ENCODE data around the gene PHLDB2.

Gene PHLDB2

DNA sequence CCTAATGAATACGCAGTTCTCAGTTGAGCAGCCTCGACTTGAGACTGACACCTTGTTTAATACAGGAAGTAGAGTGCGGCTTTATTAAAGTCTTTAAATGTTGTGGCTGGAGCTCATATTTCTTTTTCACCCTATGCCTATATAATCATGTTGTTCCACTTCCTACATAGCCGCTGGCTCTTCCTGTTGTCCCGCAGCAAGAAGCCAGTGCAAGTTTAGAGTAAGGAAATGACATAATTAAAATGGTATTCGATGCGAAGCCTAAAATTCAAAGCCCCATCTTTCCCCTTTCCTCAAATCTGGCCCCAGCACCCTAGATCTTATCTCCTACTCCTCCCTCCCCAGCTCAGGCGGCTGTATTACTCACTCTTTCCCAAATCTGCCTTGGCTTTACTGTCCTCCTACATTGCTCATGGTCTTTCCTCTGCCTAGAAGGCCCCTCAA, 7.5 kb upstream of the PHLDB2 start:
- DNase-seq (ENCODE audit: low spot score), result no peak

- DNase-seq (ENCODE audit: low spot score), result no peak
These were observed 6.5 kb upstream of the PHLDB2 start for GRCh38 chr3:111852540-111852939.

DNA sequence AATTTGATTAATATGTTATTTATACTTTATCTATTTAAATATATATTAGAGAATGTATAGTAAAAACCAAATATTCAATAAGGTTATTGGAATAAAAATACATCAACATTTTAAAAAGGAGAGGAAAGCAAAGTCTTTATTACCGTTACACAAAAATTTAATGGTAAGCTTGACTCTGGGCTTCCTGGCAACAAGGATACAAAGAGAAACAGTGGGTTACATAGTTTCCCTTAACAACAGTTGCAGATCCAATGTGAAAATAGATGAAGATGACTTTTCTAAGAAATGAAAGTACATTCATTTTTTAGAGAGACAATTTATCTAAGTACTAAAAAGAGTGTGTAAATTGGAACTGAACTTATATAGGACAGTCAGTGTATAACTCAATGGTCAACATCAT, 6.0 kb upstream of the PHLDB2 start:
- DNase-seq (ENCODE audit: low spot score), result no peak

- DNase-seq (ENCODE audit: low spot score), result no peak
These were observed 4.1 kb upstream of the PHLDB2 start for GRCh38 chr3:111854990-111855389.

DNA sequence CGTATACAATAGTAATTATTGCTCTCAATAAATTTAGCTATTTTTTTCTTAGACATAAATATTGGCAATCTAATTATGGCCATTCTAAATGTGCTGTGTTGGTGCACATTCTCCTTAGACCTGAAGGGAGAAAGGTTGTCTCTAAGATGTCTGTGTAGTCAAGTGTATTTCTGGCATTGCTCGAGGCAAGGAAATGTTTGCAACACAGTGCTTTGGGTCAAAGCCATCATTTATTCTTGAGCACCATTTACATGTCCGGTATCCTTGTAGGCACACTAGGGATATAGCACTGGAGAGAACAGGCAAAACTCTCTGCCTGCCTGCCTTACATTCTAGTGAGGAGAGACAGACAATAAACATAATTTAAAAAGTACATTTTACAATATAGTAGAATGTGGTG, 2.6 kb upstream of the PHLDB2 start:
- no peak for DNase-seq (ENCODE audit: low spot score)

GRCh38 chr3:111857474-111857873, 1.6 kb upstream of the PHLDB2 start:
- no peak for DNase-seq (ENCODE audit: low spot score)

GRCh38 chr3:111858642-111859041, 423 bp upstream of the PHLDB2 start:
- no peak for DNase-seq (ENCODE audit: low spot score)

GRCh38 chr3:111859974-111860859, 1.2 kb downstream of the PHLDB2 start:
- DNase-seq (ENCODE audit: low spot score), result peak; percentile 72

DNA sequence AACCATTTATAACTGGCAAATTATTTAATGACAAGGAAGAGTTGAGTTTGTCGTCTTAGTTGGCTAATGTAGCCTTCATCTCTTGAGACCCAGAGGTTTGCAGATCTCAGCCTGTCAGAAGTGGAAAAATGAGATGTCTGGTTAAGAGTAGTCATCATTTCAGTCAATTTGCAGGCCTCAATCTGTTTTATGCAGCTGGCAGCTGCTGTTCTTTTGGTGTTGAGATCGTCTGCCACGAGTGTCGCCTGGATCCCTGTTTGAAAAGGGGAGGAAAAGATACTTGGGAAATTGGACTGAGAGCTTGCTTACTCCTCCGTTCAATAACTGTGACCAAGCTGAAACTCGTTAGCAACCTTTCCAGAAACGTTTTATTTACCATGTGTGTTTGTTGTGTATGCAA, 2.3 kb downstream of the PHLDB2 start:
- no peak for DNase-seq (ENCODE audit: low spot score)

- DNase-seq (ENCODE audit: low spot score), result no peak
These were observed 3.4 kb downstream of the PHLDB2 start for GRCh38 chr3:111862415-111862814.

GRCh38 chr3:111862974-111863373, 3.9 kb downstream of the PHLDB2 start:
- no peak for DNase-seq (ENCODE audit: low spot score)

DNA sequence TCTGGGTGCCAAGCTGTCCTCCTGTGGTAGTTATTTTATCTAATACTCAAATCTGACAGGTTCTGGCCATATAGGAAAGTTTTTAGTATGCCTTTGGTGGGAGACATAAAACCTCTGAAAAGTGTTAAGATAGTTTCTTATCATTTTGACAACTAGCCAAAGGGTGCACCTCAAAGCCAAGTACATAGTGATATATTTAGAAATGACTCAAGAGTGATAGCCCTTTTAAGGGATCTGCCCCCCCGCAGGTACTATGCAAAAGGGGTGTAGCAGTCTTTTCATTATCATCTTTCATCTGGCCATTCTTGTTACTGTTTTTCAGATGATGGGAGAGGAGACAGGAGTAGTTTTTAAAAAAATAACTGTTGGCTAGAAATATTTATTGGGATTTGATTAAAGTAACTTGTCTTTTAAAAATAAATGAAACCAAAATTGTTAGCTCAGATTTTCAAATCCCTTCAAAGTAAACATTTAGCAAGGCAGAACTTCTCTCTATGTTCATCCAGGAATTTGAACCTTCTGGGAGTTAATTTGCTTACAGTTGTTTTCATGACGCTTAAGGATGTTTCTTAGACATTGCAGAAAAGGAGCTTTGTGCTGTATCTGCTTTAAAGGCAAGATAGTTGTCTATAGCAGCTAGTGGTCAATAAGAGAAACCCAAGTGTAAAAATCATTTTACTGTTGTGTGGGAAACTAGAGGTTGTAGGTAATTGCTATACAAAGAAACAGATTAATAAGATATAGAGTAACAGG, 5.1 kb downstream of the PHLDB2 start:
- peak; percentile 20 for DNase-seq (ENCODE audit: low spot score)

DNA sequence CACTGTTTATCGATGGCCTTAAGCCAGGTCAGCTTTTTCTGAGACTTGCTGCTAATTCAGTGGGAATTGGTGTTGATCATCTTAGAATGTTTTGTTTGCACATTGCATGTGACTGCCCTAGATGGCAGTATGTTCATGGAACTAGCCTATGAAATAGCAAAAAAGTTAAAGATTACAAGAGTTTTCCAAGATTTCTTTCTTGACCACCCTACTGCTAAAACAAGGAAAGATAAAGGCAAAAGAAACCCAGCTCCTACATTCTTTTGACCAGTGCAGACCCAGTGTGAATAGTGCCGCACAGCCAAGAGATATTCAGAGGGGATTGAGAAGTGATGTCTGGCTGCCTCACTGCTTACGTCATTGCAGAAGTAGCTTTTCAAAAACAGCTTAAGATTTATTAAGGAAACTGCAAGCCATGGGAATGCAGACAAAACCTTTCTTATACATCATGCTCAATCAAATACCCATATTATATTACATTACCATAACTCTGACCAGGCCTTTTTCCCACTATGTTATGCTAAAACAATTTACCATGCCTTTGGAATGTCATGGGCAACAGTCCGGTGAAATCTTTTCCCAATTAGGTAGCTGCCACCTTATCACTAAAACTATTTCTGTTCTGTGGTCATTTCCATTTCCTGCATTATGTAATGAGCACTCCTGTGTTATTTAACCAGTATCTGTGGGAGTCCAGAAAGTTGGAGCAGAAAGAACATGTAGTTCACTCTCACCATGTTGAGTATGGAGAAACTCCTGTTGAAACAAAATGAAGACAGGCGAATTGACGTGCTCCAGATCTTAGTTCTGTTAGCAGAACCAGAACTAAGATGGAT, 6.0 kb downstream of the PHLDB2 start:
- DNase-seq (ENCODE audit: low spot score), result no peak

GRCh38 chr3:111867889-111868426, 8.9 kb downstream of the PHLDB2 start:
- no peak for DNase-seq (ENCODE audit: low spot score)

DNA sequence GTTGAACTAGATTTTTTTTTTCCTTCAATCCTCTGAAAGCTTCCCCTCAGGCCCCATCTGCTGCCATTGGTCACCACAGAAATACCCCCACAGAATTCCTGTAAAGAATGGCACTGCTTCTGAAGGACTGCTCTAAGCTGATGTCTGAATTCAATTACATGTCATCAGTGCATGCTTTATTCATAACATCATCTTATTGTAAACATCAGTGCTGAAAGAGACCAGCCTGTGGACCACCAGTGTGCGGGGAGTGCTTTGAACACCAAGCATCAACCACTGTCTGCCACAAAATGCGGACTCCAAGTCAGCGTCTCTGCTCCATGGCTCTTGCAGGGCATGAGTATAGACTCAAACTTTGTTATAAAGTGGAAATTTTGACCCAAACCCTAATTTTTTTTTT, 11.6 kb downstream of the PHLDB2 start:
- DNase-seq (ENCODE audit: low spot score), result no peak

DNA sequence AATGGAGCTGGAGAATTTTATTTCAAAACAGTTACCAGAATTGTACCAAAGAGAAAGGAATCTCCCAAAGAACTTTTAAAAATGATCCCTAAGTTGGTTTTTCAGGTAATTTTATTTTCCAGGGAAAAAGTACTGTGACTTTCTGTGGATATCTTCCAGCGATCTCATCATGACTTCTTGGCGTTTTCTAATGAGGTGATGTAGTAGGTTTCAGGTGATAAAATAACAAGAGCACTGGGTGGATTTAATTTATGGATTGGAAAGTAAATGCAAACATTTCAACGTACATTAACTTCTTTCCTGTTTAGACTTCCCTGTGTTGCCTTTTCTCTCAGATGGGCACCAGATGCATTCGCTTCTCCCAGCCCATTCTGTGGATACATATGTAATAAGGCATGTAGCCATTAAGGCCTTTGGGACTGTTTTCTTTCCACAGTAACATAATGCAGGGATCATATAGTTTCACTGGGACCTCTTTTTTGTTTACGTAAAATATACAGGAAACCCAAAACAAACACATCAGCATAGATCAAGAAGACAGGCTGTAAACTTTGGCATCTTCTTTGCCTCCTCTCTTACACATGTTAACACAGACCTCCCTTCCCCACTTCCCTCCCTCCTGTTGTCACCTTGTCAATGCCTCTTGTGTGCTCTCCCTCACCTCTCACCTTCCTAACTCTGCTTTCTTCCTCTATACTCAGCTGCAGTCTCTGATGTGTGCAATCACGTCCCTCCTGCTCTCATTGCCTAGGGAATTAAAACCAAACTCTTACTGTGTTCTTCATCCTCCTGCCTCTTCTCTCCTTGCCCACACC, 13.0 kb downstream of the PHLDB2 start:
- no peak for DNase-seq (ENCODE audit: low spot score)

GRCh38 chr3:111872979-111873378, 13.9 kb downstream of the PHLDB2 start:
- DNase-seq (ENCODE audit: low spot score), result no peak

DNA sequence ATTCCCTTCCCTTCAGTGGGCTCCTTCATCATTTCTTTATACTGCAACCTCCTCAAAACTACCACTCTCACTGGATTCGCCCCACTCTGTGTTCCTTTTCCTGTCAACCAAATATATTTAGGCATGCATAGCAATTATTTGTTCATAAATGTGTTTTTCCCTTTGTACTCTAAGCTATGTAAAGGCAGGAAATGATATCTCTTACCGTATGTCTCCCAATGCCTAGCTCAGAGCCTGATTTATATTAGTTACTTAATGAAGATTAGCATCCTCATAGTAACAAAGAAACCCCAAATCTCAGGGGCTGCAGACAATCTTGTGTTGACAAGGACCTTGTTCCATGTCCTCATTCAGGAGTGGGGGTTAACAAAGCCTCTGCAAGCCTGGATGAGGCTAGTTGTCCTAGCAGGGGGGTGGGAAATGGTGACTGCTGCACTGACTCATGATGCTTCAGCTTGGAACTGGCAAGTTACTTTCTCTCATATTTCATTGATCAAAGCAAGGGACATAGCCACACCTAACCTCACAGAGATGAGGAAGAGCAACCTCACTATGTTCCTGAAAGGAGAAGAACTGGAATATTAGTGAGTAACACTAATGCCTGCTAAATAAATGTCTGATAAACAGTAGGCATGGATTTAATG, 15.2 kb downstream of the PHLDB2 start:
- peak; percentile 33 for DNase-seq (ENCODE audit: low spot score)

- no peak for DNase-seq (ENCODE audit: low spot score)
These were observed 22.4 kb downstream of the PHLDB2 start for GRCh38 chr3:111881480-111881879.

DNA sequence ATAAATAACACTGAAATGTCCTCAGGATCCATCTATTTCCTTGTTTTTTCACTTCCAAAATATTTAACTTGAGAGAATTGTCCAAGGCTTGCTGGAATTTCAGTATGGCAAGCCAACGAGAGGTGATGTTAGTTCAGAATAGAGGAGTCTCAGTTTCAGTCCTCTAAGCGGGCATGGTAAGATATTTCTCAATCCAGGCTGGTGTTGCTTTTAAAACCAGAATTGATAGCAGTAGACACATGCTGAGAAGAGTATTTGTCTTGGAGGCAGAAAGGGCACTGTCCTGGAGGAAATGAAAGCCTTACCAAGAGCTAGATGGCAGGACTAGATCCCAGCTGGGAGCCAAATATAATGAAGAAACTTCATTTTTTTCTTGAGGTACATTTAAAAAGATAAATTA, 23.1 kb downstream of the PHLDB2 start:
- no peak for DNase-seq (ENCODE audit: low spot score)

GRCh38 chr3:111882799-111883198, 23.7 kb downstream of the PHLDB2 start:
- DNase-seq (ENCODE audit: low spot score), result no peak
